Measurements from ENCODE around the gene EHBP1L1.

DNA sequence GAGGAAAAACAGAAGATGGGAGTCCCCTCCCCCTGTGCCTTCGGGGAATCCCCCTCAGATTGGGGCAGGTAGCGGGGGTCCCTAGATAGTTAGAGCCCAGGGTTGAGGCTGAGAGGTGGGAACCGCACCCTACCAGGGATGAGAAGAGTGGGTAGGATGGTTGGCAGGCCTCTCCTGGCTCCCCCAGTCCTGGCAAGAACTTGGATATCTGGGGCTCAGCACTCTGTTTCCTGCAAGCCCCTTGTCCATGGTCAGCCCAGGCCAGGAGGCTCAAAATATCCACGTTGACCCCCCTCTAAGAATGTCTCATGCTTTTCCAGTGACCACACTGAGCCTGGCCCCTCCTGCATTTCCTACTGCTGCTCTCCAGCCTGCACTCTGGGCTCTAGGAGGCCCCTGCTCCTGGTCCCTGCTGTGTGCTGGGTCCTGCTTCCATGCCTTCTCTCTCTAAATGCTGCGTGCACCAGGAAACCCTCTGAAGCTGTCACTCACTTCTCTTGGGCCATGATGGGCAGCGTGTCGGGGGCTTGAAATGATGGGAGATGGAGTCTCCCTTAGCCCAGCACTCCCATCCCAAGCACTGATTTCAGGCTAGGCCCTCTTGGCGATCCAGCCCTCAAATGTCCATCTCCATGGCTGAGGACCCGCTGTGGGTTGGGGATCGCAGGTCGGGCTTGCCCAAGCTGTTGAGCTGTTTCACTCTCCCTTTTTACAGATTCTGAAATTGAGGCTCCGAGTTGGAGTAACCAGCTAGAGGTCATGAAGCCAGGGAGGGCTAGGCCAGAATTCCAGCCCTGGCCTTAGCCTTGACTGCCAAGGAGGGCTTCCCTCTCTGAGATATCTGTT lies 36.1 kb downstream of the EHBP1L1 start:
- TF ChIP-seq EGR1 (IDR thresholded peaks at IDR 0.05; ENCODE audit: low read depth) (no peak), SP1 (IDR thresholded peaks at IDR 0.05; ENCODE audit: low read depth) (no peak), SIN3A (IDR thresholded peaks at IDR 0.05; ENCODE audit: low read depth) (no peak)
- TF ChIP-seq, protein P1, sequence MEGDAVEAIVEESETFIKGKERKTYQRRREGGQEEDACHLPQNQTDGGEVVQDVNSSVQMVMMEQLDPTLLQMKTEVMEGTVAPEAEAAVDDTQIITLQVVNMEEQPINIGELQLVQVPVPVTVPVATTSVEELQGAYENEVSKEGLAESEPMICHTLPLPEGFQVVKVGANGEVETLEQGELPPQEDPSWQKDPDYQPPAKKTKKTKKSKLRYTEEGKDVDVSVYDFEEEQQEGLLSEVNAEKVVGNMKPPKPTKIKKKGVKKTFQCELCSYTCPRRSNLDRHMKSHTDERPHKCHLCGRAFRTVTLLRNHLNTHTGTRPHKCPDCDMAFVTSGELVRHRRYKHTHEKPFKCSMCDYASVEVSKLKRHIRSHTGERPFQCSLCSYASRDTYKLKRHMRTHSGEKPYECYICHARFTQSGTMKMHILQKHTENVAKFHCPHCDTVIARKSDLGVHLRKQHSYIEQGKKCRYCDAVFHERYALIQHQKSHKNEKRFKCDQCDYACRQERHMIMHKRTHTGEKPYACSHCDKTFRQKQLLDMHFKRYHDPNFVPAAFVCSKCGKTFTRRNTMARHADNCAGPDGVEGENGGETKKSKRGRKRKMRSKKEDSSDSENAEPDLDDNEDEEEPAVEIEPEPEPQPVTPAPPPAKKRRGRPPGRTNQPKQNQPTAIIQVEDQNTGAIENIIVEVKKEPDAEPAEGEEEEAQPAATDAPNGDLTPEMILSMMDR (IDR thresholded peaks at IDR 0.05 in 2 of 3, conservative IDR thresholded peaks at IDR 0.05 in 1 of 3; ENCODE audit: borderline replicate concordance in 1 of 3, insufficient read depth in 1 of 3, low read depth in 2 of 3, low read length in 2 of 3), result no peak
- TF ChIP-seq, protein P2, sequence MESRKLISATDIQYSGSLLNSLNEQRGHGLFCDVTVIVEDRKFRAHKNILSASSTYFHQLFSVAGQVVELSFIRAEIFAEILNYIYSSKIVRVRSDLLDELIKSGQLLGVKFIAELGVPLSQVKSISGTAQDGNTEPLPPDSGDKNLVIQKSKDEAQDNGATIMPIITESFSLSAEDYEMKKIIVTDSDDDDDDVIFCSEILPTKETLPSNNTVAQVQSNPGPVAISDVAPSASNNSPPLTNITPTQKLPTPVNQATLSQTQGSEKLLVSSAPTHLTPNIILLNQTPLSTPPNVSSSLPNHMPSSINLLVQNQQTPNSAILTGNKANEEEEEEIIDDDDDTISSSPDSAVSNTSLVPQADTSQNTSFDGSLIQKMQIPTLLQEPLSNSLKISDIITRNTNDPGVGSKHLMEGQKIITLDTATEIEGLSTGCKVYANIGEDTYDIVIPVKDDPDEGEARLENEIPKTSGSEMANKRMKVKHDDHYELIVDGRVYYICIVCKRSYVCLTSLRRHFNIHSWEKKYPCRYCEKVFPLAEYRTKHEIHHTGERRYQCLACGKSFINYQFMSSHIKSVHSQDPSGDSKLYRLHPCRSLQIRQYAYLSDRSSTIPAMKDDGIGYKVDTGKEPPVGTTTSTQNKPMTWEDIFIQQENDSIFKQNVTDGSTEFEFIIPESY (IDR thresholded peaks at IDR 0.05; ENCODE audit: extremely low read depth, insufficient replicate concordance, low read length), result no peak
